NCI-H446 treated with DMSO at 0.1 percent for 48 hours (cell line): ENCODE data around the gene MARVELD2.

ENCODE experiments used
- DNase-seq: peaks from one replicate; lab custom pipeline; 2025; lab: John Stamatoyannopoulos, UW

The MARVELD2 gene

DNA sequence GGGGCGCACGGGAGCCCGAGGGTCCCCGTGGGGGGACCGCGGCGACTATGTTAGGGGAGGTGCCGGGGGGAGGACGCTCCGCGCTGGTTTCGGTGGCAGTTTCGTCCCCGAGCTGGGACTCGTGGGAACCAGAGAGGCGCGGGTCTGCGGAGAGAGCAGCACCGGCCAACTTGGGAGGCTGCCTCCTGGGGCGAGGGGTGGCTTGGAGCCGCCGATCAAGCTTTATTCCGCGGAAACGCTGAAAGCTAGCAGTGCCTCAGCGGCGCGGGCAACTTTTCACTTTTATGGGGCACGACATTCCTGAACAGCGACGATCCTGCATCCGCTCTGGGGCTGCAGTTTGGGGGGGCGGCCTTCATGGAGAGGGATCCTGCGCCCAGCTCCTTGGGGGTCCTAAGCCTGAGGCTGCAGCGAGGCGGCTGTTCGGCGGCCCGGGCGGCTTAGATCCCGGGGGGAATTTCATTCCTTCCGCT is 78.0 kb downstream of the MARVELD2 start:
- no peak for DNase-seq

DNA sequence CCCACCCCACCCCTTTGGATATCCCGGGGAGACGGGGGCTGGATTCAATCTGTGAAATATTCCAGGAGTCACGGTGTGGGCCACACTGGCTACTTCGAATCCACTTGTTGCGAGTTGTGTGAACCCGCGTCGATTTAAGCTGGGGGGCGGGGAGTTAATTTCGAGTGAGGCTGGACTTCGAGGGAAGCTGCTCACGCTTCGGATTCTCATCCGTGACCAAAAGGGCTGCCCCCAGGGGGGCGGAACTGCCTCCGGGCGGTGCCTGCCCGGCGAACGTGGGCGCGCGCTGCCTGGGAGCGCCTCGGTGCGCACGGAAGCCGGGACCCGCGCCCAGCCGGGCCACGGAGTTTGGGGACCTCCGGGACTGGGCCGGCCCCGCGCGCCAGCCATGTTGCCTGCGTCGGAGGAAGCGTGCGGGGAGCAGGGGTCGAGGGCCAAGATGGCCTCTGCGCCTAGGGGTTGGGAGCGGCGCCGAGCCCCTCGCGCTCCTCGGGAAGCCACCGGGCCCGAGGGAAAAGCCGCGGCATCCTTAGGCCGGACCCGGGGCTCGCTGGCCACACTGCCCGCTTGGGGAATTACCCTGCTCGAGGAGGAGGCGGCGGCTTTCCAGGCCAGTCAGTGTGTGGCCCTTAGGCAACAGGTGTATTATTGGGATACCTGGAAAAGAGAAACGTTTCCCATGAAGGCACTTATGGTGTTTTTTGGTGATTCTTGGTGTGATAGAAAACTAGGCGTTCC is 78.6 kb downstream of the MARVELD2 start:
- DNase-seq, result no peak
